Measurements from ENCODE around the gene ZBTB4.

The ZBTB4 gene

GRCh38 chr17:7441266-7441665 lies 38.2 kb downstream of the ZBTB4 start:
- Mint-ChIP-seq H3K4me3 (no peak overlapping the region), H3K9me3 (no peaks in the 10 kb centered on the region), H3K27me3 (peaks cover 78% of the 10 kb centered on the region), H3K4me1 (peaks cover 50% of the 10 kb centered on the region), H3K36me3 (peaks cover 21% of the 10 kb centered on the region), H3K27ac (no peak overlapping the region)
- no peak for ATAC-seq

- Mint-ChIP-seq H3K4me3 (peak overlapping the region; percentile 82), H3K36me3 (peaks cover 21% of the 10 kb centered on the region), H3K27me3 (peaks cover 73% of the 10 kb centered on the region), H3K27ac (peak overlapping the region; percentile 72), H3K9me3 (no peaks in the 10 kb centered on the region), H3K4me1 (peaks cover 53% of the 10 kb centered on the region)
- ATAC-seq = no peak
These were observed 38.6 kb downstream of the ZBTB4 start for GRCh38 chr17:7440834-7441195.

- H3K9me3 Mint-ChIP-seq = no peaks in the 10 kb centered on the region
- peak overlapping the region; percentile 82 for H3K4me3 Mint-ChIP-seq
- no peak for ATAC-seq
- peaks cover 68% of the 10 kb centered on the region for H3K27me3 Mint-ChIP-seq
- H3K36me3 Mint-ChIP-seq = peaks cover 21% of the 10 kb centered on the region
- peak overlapping the region; percentile 72 for H3K27ac Mint-ChIP-seq
- peaks cover 48% of the 10 kb centered on the region for H3K4me1 Mint-ChIP-seq
These were observed 39.2 kb downstream of the ZBTB4 start for GRCh38 chr17:7440113-7440833.

- Mint-ChIP-seq H3K27me3 (peaks cover 62% of the 10 kb centered on the region), H3K4me3 (peak within 1 kb of the TSS; percentile 82), H3K36me3 (peaks cover 21% of the 10 kb centered on the region), H3K4me1 (peaks cover 43% of the 10 kb centered on the region), H3K9me3 (no peaks in the 10 kb centered on the region), H3K27ac (peak within 1 kb of the TSS; percentile 72)
- ATAC-seq = no peak
These were observed 39.8 kb downstream of the ZBTB4 start, which contains the start of gene FGF11 for GRCh38 chr17:7439462-7440112. Gene FGF11 (plus strand): TSS chr17:7439512. CDS start chr17:7439621, 109 bp downstream.

GRCh38 chr17:7438656-7439460 lies 40.6 kb downstream of the ZBTB4 start:
- H3K4me3 Mint-ChIP-seq = peak overlapping the region; percentile 59
- H3K36me3 Mint-ChIP-seq = peaks cover 21% of the 10 kb centered on the region
- H3K27ac Mint-ChIP-seq = no peak overlapping the region
- no peak for ATAC-seq
- peaks cover 43% of the 10 kb centered on the region for H3K4me1 Mint-ChIP-seq
- H3K9me3 Mint-ChIP-seq = no peaks in the 10 kb centered on the region
- peaks cover 57% of the 10 kb centered on the region for H3K27me3 Mint-ChIP-seq

GRCh38 chr17:7437950-7438614 lies 41.3 kb downstream of the ZBTB4 start:
- peak overlapping the region; percentile 59 for H3K4me3 Mint-ChIP-seq
- H3K27me3 Mint-ChIP-seq = peaks cover 49% of the 10 kb centered on the region
- H3K36me3 Mint-ChIP-seq = peaks cover 21% of the 10 kb centered on the region
- ATAC-seq = no peak
- no peak overlapping the region for H3K27ac Mint-ChIP-seq
- no peaks in the 10 kb centered on the region for H3K9me3 Mint-ChIP-seq
- H3K4me1 Mint-ChIP-seq = peaks cover 43% of the 10 kb centered on the region

- Mint-ChIP-seq H3K27ac (no peak overlapping the region), H3K27me3 (peaks cover 43% of the 10 kb centered on the region), H3K4me3 (peak overlapping the region; percentile 90), H3K9me3 (no peaks in the 10 kb centered on the region), H3K4me1 (peaks cover 43% of the 10 kb centered on the region), H3K36me3 (peaks cover 21% of the 10 kb centered on the region)
- no peak for ATAC-seq
These were observed 42.0 kb downstream of the ZBTB4 start for GRCh38 chr17:7437369-7437863.

- Mint-ChIP-seq H3K9me3 (no peaks in the 10 kb centered on the region), H3K27me3 (peaks cover 36% of the 10 kb centered on the region), H3K27ac (peak overlapping the region; percentile 81), H3K4me3 (peak overlapping the region; percentile 90), H3K36me3 (peaks cover 21% of the 10 kb centered on the region), H3K4me1 (peaks cover 43% of the 10 kb centered on the region)
- peak; percentile 68 for ATAC-seq
These were observed 42.7 kb downstream of the ZBTB4 start for GRCh38 chr17:7436556-7437368.

- peak overlapping the region; percentile 90 for H3K4me3 Mint-ChIP-seq
- peak; percentile 37 for ATAC-seq
- peaks cover 43% of the 10 kb centered on the region for H3K4me1 Mint-ChIP-seq
- H3K36me3 Mint-ChIP-seq = peaks cover 21% of the 10 kb centered on the region
- no peaks in the 10 kb centered on the region for H3K9me3 Mint-ChIP-seq
- H3K27me3 Mint-ChIP-seq = peaks cover 32% of the 10 kb centered on the region
- peak overlapping the region; percentile 81 for H3K27ac Mint-ChIP-seq
These were observed 43.5 kb downstream of the ZBTB4 start for GRCh38 chr17:7435676-7436555.

GRCh38 chr17:7432296-7432695 lies 47.1 kb downstream of the ZBTB4 start:
- Mint-ChIP-seq H3K9me3 (no peaks in the 10 kb centered on the region), H3K27ac (no peak overlapping the region), H3K27me3 (no peaks in the 10 kb centered on the region), H3K4me1 (peaks cover 13% of the 10 kb centered on the region), H3K4me3 (no peak overlapping the region), H3K36me3 (peaks cover 6% of the 10 kb centered on the region)
- no peak for ATAC-seq

GRCh38 chr17:7431231-7431630 lies 48.2 kb downstream of the ZBTB4 start:
- no peak for ATAC-seq
- Mint-ChIP-seq H3K27ac (no peak overlapping the region), H3K4me3 (no peak overlapping the region), H3K27me3 (no peaks in the 10 kb centered on the region), H3K9me3 (no peaks in the 10 kb centered on the region), H3K4me1 (peaks cover 5% of the 10 kb centered on the region), H3K36me3 (no peaks in the 10 kb centered on the region)

GRCh38 chr17:7429722-7430121 lies 49.7 kb downstream of the ZBTB4 start:
- Mint-ChIP-seq H3K9me3 (no peaks in the 10 kb centered on the region), H3K4me3 (no peak overlapping the region), H3K4me1 (no peaks in the 10 kb centered on the region), H3K36me3 (no peaks in the 10 kb centered on the region), H3K27me3 (no peaks in the 10 kb centered on the region), H3K27ac (no peak overlapping the region)
- peak; percentile 15 for ATAC-seq

GRCh38 chr17:7428557-7428956 lies 50.9 kb downstream of the ZBTB4 start, which contains the start of gene SPEM3:
Gene SPEM3 (plus strand): TSS chr17:7428857. CDS start chr17:7428903, 46 bp downstream.
- ATAC-seq = no peak
- H3K4me1 Mint-ChIP-seq = no peaks in the 10 kb centered on the region
- no peaks in the 10 kb centered on the region for H3K9me3 Mint-ChIP-seq
- H3K27ac Mint-ChIP-seq = no peak within 1 kb of the TSS
- H3K4me3 Mint-ChIP-seq = no peak within 1 kb of the TSS
- H3K36me3 Mint-ChIP-seq = no peaks in the 10 kb centered on the region
- H3K27me3 Mint-ChIP-seq = no peaks in the 10 kb centered on the region
